Suppressor macrophage (primary cell): ENCODE results near the gene CCDC74A.
"Not testable (repeated sequence)": the region's sequence is repeated elsewhere in the genome, so short reads cannot be mapped to it uniquely, and the experiment has no call there.

Experiments
- DNase-seq, 4 experiments: peaks; one replicate each; pipeline ENCODE4 v3.0.0-alpha.2; 2020 to 2022

CCDC74A gene

GRCh38 chr2:131503587-131503986, 24.1 kb upstream of the CCDC74A start:
- DNase-seq = not testable (repeated sequence)

- not testable (repeated sequence) for DNase-seq
Observed at GRCh38 chr2:131504082-131504750, 23.5 kb upstream of the CCDC74A start.

- no peak for DNase-seq
Observed at GRCh38 chr2:131509615-131510014, 18.1 kb upstream of the CCDC74A start.

- not testable (repeated sequence) for DNase-seq
Observed at GRCh38 chr2:131511291-131511968, 16.3 kb upstream of the CCDC74A start.

- not testable (repeated sequence) for DNase-seq
Observed at GRCh38 chr2:131511969-131512870, 15.5 kb upstream of the CCDC74A start.

GRCh38 chr2:131514408-131515166, 13.1 kb upstream of the CCDC74A start:
- DNase-seq = not testable (repeated sequence)

- DNase-seq = not testable (repeated sequence)
Observed at GRCh38 chr2:131515235-131515634, 12.5 kb upstream of the CCDC74A start.

GRCh38 chr2:131516011-131516410, 11.7 kb upstream of the CCDC74A start:
- DNase-seq = no peak

- DNase-seq = not testable (repeated sequence)
Observed at GRCh38 chr2:131516621-131517020, 11.1 kb upstream of the CCDC74A start.

GRCh38 chr2:131517106-131517831, 10.4 kb upstream of the CCDC74A start:
- no peak for DNase-seq

GRCh38 chr2:131517856-131518255, 9.8 kb upstream of the CCDC74A start:
- DNase-seq = not testable (repeated sequence)

GRCh38 chr2:131518531-131518930, 9.2 kb upstream of the CCDC74A start:
- not testable (repeated sequence) for DNase-seq

GRCh38 chr2:131519466-131519865, 8.2 kb upstream of the CCDC74A start:
- no peak for DNase-seq

- not testable (repeated sequence) for DNase-seq
Observed at GRCh38 chr2:131519871-131520470, 7.7 kb upstream of the CCDC74A start.

GRCh38 chr2:131520526-131520925, 7.2 kb upstream of the CCDC74A start:
- no peak for DNase-seq

GRCh38 chr2:131521524-131521923, 6.2 kb upstream of the CCDC74A start:
- DNase-seq = not testable (repeated sequence)

GRCh38 chr2:131521961-131522781, 5.5 kb upstream of the CCDC74A start:
- no peak for DNase-seq

- not testable (repeated sequence) for DNase-seq
Observed at GRCh38 chr2:131525256-131525655, 2.4 kb upstream of the CCDC74A start.

GRCh38 chr2:131528981-131529863, 1.5 kb downstream of the CCDC74A start:
- DNase-seq = not testable (repeated sequence)
